B cell (primary cell): ENCODE results near the gene ASIC4. TPM values are rescaled to one million over a fixed set of nuclear protein-coding genes. Genes with fewer than 3 reads are reported as not detected.

Experiments
- ATAC-seq: fragments of 200-7000 bp; cut with Tn5 transposase; one replicate; pipeline ENCODE4 v1.10.0; 2021; ENCODE audit warnings: low read depth, mild to moderate bottlenecking, moderate number of reproducible peaks, moderate library complexity
- CTCF ChIA-PET: fragments of 350-600 bp; sonication (Branson Sonifier 250); formaldehyde crosslinking; loops from one replicate; lab custom pipeline; 2021; ENCODE audit warnings: antibody characterized with exemption, inconsistent platforms; lab: Charles Lee
- POLR2A ChIA-PET: fragments of 350-600 bp; sonication (Branson Sonifier 250); formaldehyde crosslinking; loops from one replicate; lab custom pipeline; 2021; ENCODE audit warnings: antibody characterized with exemption; lab: Charles Lee
- DNase-seq: peaks from one replicate; pipeline ENCODE4 v3.0.0; 2013
- H2AFZ ChIP-seq: 2 replicates; pipeline ENCODE4 v1.6.1; 2012; ENCODE audit warnings: mild to moderate bottlenecking, low read depth, low read length; ENCODE audit not compliant: insufficient read depth, poor library complexity, severe bottlenecking
- H3K27ac ChIP-seq, 2 donors: 1 replicate in 1 of 2; 2 replicates in 1 of 2; pipeline ENCODE4 v1.5.1; 2012 to 2013; ENCODE audit warnings: low read length in 2 of 2, mild to moderate bottlenecking in 2 of 2, moderate library complexity in 1 of 2
- H3K27me3 ChIP-seq, 4 experiments: fragments of 200-600 bp in 1 of 4; sonication (generic) in 1 of 4; replicated peaks in 1 of 4; 1 replicate in 2 of 4; 2 replicates in 2 of 4; pipeline versions ENCODE4 v1.6.1 to v1.7.0; 2013 to 2016; ENCODE audit warnings: low read length in 3 of 4, mild to moderate bottlenecking in 2 of 4, mixed read lengths in 1 of 4, moderate library complexity in 1 of 4; ENCODE audit not compliant: insufficient read depth in 4 of 4, control insufficient read depth in 3 of 4; ENCODE audit errors: control extremely low read depth in 1 of 4
- H3K36me3 ChIP-seq, 2 experiments: replicated peaks in 1 of 2; 1 replicate in 1 of 2; 2 replicates in 1 of 2; pipeline versions ENCODE4 v1.6.1 to v1.7.1; 2013; ENCODE audit warnings: low read length in 1 of 2; ENCODE audit not compliant: insufficient read depth in 2 of 2, control insufficient read depth in 1 of 2; ENCODE audit errors: control extremely low read depth in 1 of 2, extremely low read depth in 1 of 2
- H3K4me1 ChIP-seq, 2 donors: fragments of 200-600 bp in 1 of 2; sonication (generic) in 1 of 2; 1 replicate in 1 of 2; 2 replicates in 1 of 2; pipeline versions ENCODE4 v1.5.1 to v1.6.1; 2013 to 2017; ENCODE audit warnings: low read length in 2 of 2; ENCODE audit not compliant: control insufficient read depth in 2 of 2, insufficient read depth in 2 of 2
- H3K4me2 ChIP-seq: replicated peaks from 2 replicates; pipeline ENCODE3; 2012; ENCODE audit warnings: mild to moderate bottlenecking, low read depth, low read length; ENCODE audit not compliant: poor library complexity, severe bottlenecking
- H3K4me3 ChIP-seq, 5 experiments: fragments of 200-600 bp in 1 of 5; sonication (generic) in 1 of 5; 1 replicate in 3 of 5; 2 replicates in 2 of 5; pipeline versions ENCODE4 v1.5.1 to v1.7.0; 2011 to 2016; ENCODE audit warnings: low read length in 4 of 5, mild to moderate bottlenecking in 4 of 5, low read depth in 2 of 5, control low read depth in 1 of 5, moderate library complexity in 1 of 5; ENCODE audit not compliant: insufficient read depth in 1 of 5; ENCODE audit errors: control extremely low read depth in 1 of 5, extremely low read depth in 1 of 5
- H3K79me2 ChIP-seq: fragments of 200-600 bp; sonication (generic); one replicate; pipeline ENCODE4 v1.6.0; 2016; ENCODE audit warnings: low read length; ENCODE audit not compliant: control insufficient read depth, insufficient read depth
- H3K9ac ChIP-seq: fragments of 200-600 bp; sonication (generic); 2 replicates; pipeline ENCODE4 v1.6.1; 2017; ENCODE audit warnings: mild to moderate bottlenecking, low read length, moderate library complexity
- H3K9me3 ChIP-seq, 3 donors: one replicate each; pipeline versions ENCODE4 v1.6.1 to v1.7.1; 2013; ENCODE audit warnings: low read length in 2 of 3; ENCODE audit not compliant: control insufficient read depth in 2 of 3, insufficient read depth in 1 of 3; ENCODE audit errors: control extremely low read depth in 1 of 3
- H4K20me1 ChIP-seq: 2 replicates; pipeline ENCODE4 v1.6.0; 2012; ENCODE audit warnings: mild to moderate bottlenecking, low read length; ENCODE audit not compliant: insufficient read depth, control insufficient read depth, poor library complexity, severe bottlenecking
- H3K27ac Mint-ChIP-seq: one replicate; pipeline ENCODE4 v1.8.0; 2021; ENCODE audit warnings: mixed read lengths
- H3K27me3 Mint-ChIP-seq: one replicate; pipeline ENCODE4 v1.8.0; 2021; ENCODE audit warnings: mixed read lengths
- H3K4me1 Mint-ChIP-seq: one replicate; pipeline ENCODE4 v1.8.0; 2021; ENCODE audit warnings: mixed read lengths
- H3K4me3 Mint-ChIP-seq: one replicate; pipeline ENCODE4 v1.8.0; 2021; ENCODE audit warnings: mixed read lengths
- H3K9me3 Mint-ChIP-seq: one replicate; pipeline ENCODE4 v1.8.0; 2022; ENCODE audit warnings: mixed read lengths; ENCODE audit not compliant: insufficient read depth
- EZH2 ChIP-seq: IDR thresholded peaks from 2 replicates; pipeline ENCODE4 v1.6.1; 2012; ENCODE audit warnings: borderline replicate concordance, low read depth, mild to moderate bottlenecking, moderate library complexity, low read length; ENCODE audit not compliant: insufficient read depth, poor library complexity, severe bottlenecking
- WGBS: methylation state at CpG from one replicate; pipeline ENCODE4 v1.1.5; 2013; ENCODE audit warnings: missing lambda C conversion rate; ENCODE audit not compliant: insufficient coverage; 5-methylcytosine and 5-hydroxymethylcytosine counted together
- intact Hi-C: fragments of 100-400 bp; cut with micrococcal nuclease; formaldehyde crosslinking; loops from one replicate; pipeline ENCODE4 v1.10.0; 2022
- polyA plus RNA-seq: library from polyadenylated mRNA; depleted of rRNA; stranded (reverse); fragments of >200 nt; gene quantifications from 2 replicates; pipeline ENCODE4 v1.2.3, GENCODE V29; 2012
- total RNA-seq, 2 donors: library from RNA; stranded (reverse); fragments of 120-200 nt in 1 of 2; gene quantifications; 1 replicate in 1 of 2; 2 replicates in 1 of 2; pipeline versions ENCODE4 v1.2.3 to v1.2.4, GENCODE V29; 2013 to 2022
- TF ChIP-seq, protein P1 (sequence below): fragments of 200-600 bp; IDR thresholded peaks from one replicate; pipeline ENCODE4 v1.8.0; 2022; ENCODE audit warnings: antibody characterized with exemption, mild to moderate bottlenecking

ASIC4 gene
- total and polyA plus RNA-seq, 2 donors (not counting 1 experiment from before 2014, with no cell fraction given), result not detected

DNA sequence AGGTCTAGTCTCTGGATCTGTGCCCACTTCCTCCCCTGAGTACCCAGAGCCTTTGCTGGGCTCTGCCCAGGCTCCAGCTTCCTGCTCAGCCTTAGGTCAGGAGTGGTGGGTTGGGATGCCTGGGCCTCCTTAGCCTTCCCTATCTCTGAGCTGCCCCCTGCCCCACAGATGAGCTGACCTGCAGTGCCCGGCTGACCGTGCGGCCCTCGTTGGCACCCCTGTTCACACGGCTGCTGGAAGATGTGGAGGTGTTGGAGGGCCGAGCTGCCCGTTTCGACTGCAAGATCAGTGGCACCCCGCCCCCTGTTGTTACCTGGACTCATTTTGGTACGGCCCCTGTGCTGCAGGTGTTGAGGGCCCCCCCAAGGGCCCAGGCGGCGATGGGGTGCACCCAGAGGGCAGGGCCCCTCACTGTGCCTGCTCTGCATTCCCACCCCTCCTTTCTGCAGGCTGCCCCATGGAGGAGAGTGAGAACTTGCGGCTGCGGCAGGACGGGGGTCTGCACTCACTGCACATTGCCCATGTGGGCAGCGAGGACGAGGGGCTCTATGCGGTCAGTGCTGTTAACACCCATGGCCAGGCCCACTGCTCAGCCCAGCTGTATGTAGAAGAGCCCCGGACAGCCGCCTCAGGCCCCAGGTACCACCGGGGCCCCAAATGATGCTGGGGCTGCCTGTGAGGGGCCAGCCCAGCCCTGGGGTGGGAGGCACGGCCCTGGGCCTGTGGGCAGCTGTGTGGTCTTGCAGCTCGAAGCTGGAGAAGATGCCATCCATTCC lies 45.7 kb upstream of the ASIC4 start:
- H3K9me3 ChIP-seq, result no peaks in the 10 kb centered on the region
- peaks cover 16% of the 10 kb centered on the region for H3K27me3 Mint-ChIP-seq
- CTCF ChIA-PET, result interaction anchor here (1.0 to 1.1 kb wide), 2 partner anchors 9 to 41 kb away, joined by 3 to 4 read pairs; no protein-coding TSS in a partner anchor
- no peaks in the 10 kb centered on the region for H3K4me1 Mint-ChIP-seq
- intact Hi-C loops, result no loop called here
- no peak for TF ChIP-seq EZH2
- ATAC-seq (no peak), DNase-seq (no peak)
- H2AFZ ChIP-seq, result no peak overlapping the region
- H3K27me3 ChIP-seq, result peaks cover 0 to 3% (median 0%) of the 10 kb centered on the region in 4 experiments
- H3K36me3 ChIP-seq, result no peaks in the 10 kb centered on the region
- 84% methylated on average over 23 of the region's 23 CpGs for WGBS
- H3K4me2 ChIP-seq, result no peak overlapping the region
- no peaks in the 10 kb centered on the region for H3K9me3 Mint-ChIP-seq
- H3K4me3 ChIP-seq, result no peak overlapping the region
- POLR2A ChIA-PET, result no interaction called here
- H3K4me1 ChIP-seq, result no peaks in the 10 kb centered on the region
- no peaks in the 10 kb centered on the region for H3K79me2 ChIP-seq
- H3K27ac Mint-ChIP-seq, result no peak overlapping the region
- no peak overlapping the region for H3K4me3 Mint-ChIP-seq
- H3K9ac ChIP-seq, result no peak overlapping the region
- H3K27ac ChIP-seq, result no peak overlapping the region
- H4K20me1 ChIP-seq, result no peaks in the 10 kb centered on the region

DNA sequence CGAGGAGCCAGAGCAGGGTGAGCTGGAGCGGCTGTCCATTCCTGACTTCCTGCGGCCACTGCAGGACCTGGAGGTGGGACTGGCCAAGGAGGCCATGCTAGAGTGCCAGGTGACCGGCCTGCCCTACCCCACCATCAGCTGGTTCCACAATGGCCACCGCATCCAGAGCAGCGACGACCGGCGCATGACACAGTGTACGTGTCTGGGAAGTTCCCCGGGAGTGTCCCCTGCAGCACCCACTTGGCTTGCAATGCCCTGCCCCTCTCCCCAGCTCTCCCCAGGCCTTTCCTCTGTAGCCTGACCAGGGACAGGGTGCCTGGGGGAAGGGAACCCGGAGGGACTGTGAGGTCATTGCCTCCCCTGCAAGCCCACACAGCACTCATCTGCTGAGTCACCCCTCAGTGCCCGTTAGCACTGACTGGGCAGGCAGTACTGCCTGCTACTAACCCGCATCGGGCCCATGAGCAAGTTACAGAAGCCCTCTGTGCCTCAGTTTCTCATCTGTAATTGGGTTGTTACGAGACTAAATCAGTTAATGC lies 45.0 kb upstream of the ASIC4 start:
- intact Hi-C loops, result no loop called here
- CTCF ChIA-PET, result interaction anchor here (1.0 kb wide), 1 partner anchor 10 kb away, joined by 3 read pairs; no protein-coding TSS in a partner anchor
- Histone ChIP-seq H3K4me3 (no peak overlapping the region), H3K9ac (no peak overlapping the region), H3K4me1 (no peaks in the 10 kb centered on the region), H3K36me3 (no peaks in the 10 kb centered on the region), H2AFZ (no peak overlapping the region), H3K4me2 (no peak overlapping the region), H3K27me3 (peaks cover 0 to 3% (median 0%) of the 10 kb centered on the region in 4 experiments), H3K9me3 (no peaks in the 10 kb centered on the region), H3K27ac (no peak overlapping the region), H3K79me2 (no peaks in the 10 kb centered on the region), H4K20me1 (no peaks in the 10 kb centered on the region)
- no peaks in the 10 kb centered on the region for H3K9me3 Mint-ChIP-seq
- no peak overlapping the region for H3K4me3 Mint-ChIP-seq
- 87% methylated on average over 15 of the region's 16 CpGs for WGBS
- no peaks in the 10 kb centered on the region for H3K4me1 Mint-ChIP-seq
- H3K27ac Mint-ChIP-seq, result no peak overlapping the region
- no peak for ATAC-seq
- peaks cover 20% of the 10 kb centered on the region for H3K27me3 Mint-ChIP-seq
- DNase-seq, result no peak
- POLR2A ChIA-PET, result no interaction called here
- TF ChIP-seq, protein P1, sequence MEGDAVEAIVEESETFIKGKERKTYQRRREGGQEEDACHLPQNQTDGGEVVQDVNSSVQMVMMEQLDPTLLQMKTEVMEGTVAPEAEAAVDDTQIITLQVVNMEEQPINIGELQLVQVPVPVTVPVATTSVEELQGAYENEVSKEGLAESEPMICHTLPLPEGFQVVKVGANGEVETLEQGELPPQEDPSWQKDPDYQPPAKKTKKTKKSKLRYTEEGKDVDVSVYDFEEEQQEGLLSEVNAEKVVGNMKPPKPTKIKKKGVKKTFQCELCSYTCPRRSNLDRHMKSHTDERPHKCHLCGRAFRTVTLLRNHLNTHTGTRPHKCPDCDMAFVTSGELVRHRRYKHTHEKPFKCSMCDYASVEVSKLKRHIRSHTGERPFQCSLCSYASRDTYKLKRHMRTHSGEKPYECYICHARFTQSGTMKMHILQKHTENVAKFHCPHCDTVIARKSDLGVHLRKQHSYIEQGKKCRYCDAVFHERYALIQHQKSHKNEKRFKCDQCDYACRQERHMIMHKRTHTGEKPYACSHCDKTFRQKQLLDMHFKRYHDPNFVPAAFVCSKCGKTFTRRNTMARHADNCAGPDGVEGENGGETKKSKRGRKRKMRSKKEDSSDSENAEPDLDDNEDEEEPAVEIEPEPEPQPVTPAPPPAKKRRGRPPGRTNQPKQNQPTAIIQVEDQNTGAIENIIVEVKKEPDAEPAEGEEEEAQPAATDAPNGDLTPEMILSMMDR, result no peak
- TF ChIP-seq EZH2, result no peak
